ENCODE results near the gene ELP1.

GRCh38 chr9:108861997-108862396, 71.9 kb downstream of the ELP1 start, which contains the start of gene ACTL7A:
- TF ChIP-seq CTCF (conservative IDR thresholded peaks at IDR 0.05; ENCODE audit: low read length) (no peak), EZH2phosphoT487 (IDR thresholded peaks at IDR 0.05; ENCODE audit: borderline replicate concordance) (no peak)

Data from Loucy (cell line).